GM18868 (cell line): ENCODE data around the gene ANKRD44.
"Not testable (repeated sequence)": the region's sequence is repeated elsewhere in the genome, so short reads cannot be mapped to it uniquely, and the experiment has no call there.

ENCODE experiments used
- ATAC-seq: cut with Tn5 transposase; IDR thresholded peaks from one replicate; pipeline ENCODE4 v1.9.1; 2021; ENCODE audit warnings: mild to moderate bottlenecking, moderate library complexity; ENCODE audit not compliant: unreplicated experiment

ANKRD44 gene

GRCh38 chr2:197293252-197294007 is 17.1 kb downstream of the ANKRD44 start:
- peak; percentile 53 for ATAC-seq

GRCh38 chr2:197292619-197293018 is 18.0 kb downstream of the ANKRD44 start:
- no peak for ATAC-seq

- not testable (repeated sequence) for ATAC-seq
Measured at GRCh38 chr2:197287596-197287932, 23.0 kb downstream of the ANKRD44 start.

- peak; percentile 97 for ATAC-seq
Measured at GRCh38 chr2:197286805-197287595, 23.6 kb downstream of the ANKRD44 start.

- no peak for ATAC-seq
Measured at GRCh38 chr2:197285361-197285760, 25.2 kb downstream of the ANKRD44 start.

- no peak for ATAC-seq
Measured at GRCh38 chr2:197284956-197285355, 25.6 kb downstream of the ANKRD44 start.

- ATAC-seq, result no peak
Measured at GRCh38 chr2:197281421-197281820, 29.2 kb downstream of the ANKRD44 start.

GRCh38 chr2:197280015-197280702 is 30.4 kb downstream of the ANKRD44 start:
- ATAC-seq, result peak; percentile 72

- no peak for ATAC-seq
Measured at GRCh38 chr2:197278799-197279763, 31.5 kb downstream of the ANKRD44 start.

GRCh38 chr2:197277794-197278193 is 32.8 kb downstream of the ANKRD44 start:
- ATAC-seq, result no peak

- ATAC-seq, result no peak
Measured at GRCh38 chr2:197276156-197276555, 34.4 kb downstream of the ANKRD44 start.

- no peak for ATAC-seq
Measured at GRCh38 chr2:197274937-197275336, 35.6 kb downstream of the ANKRD44 start.

- ATAC-seq, result no peak
Measured at GRCh38 chr2:197274349-197274748, 36.2 kb downstream of the ANKRD44 start.

GRCh38 chr2:197273485-197273884 is 37.1 kb downstream of the ANKRD44 start:
- ATAC-seq, result no peak

GRCh38 chr2:197270601-197271000 is 40.0 kb downstream of the ANKRD44 start:
- ATAC-seq, result no peak

- no peak for ATAC-seq
Measured at GRCh38 chr2:197269815-197270214, 40.8 kb downstream of the ANKRD44 start.

GRCh38 chr2:197268786-197269584 is 41.6 kb downstream of the ANKRD44 start:
- ATAC-seq, result peak; percentile 83

- no peak for ATAC-seq
Measured at GRCh38 chr2:197266477-197266876, 44.1 kb downstream of the ANKRD44 start.

GRCh38 chr2:197265924-197266323 is 44.7 kb downstream of the ANKRD44 start:
- ATAC-seq, result no peak

GRCh38 chr2:197265036-197265435 is 45.5 kb downstream of the ANKRD44 start:
- ATAC-seq, result no peak
